ENCODE measurements around the gene CSTF1.

GRCh38 chr20:56428881-56429280 is 36.4 kb downstream of the CSTF1 start:
- no peak for TF ChIP-seq POLR2A (IDR thresholded peaks at IDR 0.05; ENCODE audit: borderline replicate concordance, extremely low read depth, insufficient read depth, insufficient read length)
- TF ChIP-seq, protein P1, sequence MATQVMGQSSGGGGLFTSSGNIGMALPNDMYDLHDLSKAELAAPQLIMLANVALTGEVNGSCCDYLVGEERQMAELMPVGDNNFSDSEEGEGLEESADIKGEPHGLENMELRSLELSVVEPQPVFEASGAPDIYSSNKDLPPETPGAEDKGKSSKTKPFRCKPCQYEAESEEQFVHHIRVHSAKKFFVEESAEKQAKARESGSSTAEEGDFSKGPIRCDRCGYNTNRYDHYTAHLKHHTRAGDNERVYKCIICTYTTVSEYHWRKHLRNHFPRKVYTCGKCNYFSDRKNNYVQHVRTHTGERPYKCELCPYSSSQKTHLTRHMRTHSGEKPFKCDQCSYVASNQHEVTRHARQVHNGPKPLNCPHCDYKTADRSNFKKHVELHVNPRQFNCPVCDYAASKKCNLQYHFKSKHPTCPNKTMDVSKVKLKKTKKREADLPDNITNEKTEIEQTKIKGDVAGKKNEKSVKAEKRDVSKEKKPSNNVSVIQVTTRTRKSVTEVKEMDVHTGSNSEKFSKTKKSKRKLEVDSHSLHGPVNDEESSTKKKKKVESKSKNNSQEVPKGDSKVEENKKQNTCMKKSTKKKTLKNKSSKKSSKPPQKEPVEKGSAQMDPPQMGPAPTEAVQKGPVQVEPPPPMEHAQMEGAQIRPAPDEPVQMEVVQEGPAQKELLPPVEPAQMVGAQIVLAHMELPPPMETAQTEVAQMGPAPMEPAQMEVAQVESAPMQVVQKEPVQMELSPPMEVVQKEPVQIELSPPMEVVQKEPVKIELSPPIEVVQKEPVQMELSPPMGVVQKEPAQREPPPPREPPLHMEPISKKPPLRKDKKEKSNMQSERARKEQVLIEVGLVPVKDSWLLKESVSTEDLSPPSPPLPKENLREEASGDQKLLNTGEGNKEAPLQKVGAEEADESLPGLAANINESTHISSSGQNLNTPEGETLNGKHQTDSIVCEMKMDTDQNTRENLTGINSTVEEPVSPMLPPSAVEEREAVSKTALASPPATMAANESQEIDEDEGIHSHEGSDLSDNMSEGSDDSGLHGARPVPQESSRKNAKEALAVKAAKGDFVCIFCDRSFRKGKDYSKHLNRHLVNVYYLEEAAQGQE (IDR thresholded peaks at IDR 0.05; ENCODE audit: low read depth) = no peak
- no peak for TF ChIP-seq MAX (IDR thresholded peaks at IDR 0.05)
- TF ChIP-seq EZH2 (IDR thresholded peaks at IDR 0.05) = no peak
- TF ChIP-seq CTCF (IDR thresholded peaks at IDR 0.05 in 2 of 3, conservative IDR thresholded peaks at IDR 0.05 in 1 of 3; ENCODE audit: borderline replicate concordance in 1 of 3, insufficient read depth in 1 of 3, low read depth in 2 of 3, low read length in 2 of 3) = no peak
- TF ChIP-seq EGR1 (IDR thresholded peaks at IDR 0.05; ENCODE audit: low read depth) = no peak
- TF ChIP-seq CEBPB (IDR thresholded peaks at IDR 0.05; ENCODE audit: low read depth) = no peak
- no peak for TF ChIP-seq SP1 (IDR thresholded peaks at IDR 0.05; ENCODE audit: low read depth)
